DMS53 treated with DMSO at 0.1 percent for 48 hours (cell line): ENCODE results near the gene PGM5.

Experiments used
- DNase-seq: peaks from one replicate; lab custom pipeline; 2025; ENCODE audit not compliant: unreplicated experiment; lab: John Stamatoyannopoulos, UW

The PGM5 gene

DNA sequence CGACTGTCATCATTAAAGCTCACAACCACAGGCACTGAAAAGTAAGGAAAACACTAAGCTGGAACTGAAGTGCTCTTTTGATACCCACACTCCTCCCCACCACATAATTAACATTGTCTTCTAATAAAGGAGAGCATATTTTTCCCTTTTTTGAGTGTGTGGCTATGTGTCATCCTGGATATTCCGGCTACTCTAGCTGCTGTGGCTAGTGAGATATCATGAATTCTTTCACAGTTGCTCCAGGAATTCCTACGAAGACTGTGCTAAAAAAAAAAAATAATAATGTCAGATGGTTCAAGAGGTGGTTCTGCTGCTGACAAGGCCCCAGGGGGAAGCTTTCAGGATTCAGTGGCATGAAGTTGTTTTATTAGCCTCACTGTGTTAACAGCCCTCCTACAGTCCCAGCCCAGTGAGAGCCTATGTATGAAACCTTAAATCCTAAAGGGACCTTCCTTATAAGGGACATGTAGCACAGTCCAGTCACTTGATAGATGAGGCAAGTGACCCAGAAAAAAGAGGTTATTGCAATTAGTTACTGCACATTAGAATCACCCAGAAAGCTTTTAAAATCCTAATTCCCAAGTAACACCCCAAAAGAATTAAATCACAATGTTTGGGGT lies 137.7 kb downstream of the PGM5 start:
- DNase-seq = no peak

GRCh38 chr9:68495247-68495646 lies 138.8 kb downstream of the PGM5 start:
- no peak for DNase-seq

DNA sequence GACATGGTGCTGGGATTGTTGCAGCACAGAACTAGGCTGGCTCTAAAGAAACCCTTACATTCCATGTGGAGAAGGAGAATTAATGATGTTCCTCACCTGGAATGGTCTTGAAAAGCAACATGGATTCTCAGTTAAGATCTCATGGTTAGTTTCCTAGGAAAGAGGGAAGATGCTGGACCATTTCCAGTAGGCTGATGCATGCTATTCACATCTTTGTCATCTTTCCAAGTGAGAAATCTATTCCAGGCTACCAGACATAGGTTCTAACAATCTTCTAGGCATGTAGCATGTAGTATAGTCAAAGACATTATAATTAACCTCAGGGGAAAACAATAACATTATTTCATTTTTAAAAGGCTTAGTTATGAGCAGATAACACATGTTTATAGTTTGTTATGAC lies 139.9 kb downstream of the PGM5 start:
- no peak for DNase-seq

GRCh38 chr9:68497629-68498028 lies 141.2 kb downstream of the PGM5 start:
- no peak for DNase-seq

DNA sequence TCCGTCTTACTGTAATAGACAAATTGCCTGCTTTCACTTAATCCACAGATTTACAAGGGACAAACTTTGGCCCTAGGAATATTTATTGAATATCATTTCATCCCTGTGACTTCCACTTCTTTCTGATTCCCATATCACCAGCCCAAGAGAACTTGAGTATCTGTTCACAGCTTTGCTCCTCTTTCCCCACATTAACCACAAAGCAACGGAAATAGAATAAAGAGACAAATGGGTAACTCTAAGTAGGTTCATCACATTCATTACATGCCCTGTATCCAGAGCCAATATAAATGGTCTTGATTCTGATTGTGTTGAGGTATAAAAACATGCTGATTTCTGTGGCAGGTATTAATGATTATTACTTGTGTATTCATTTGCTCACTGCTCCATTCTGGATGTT lies 142.4 kb downstream of the PGM5 start:
- DNase-seq = no peak

GRCh38 chr9:68500457-68501381 lies 144.3 kb downstream of the PGM5 start:
- peak; percentile 91 for DNase-seq

- DNase-seq = no peak
These were observed 145.9 kb downstream of the PGM5 start for GRCh38 chr9:68502279-68502678.

DNA sequence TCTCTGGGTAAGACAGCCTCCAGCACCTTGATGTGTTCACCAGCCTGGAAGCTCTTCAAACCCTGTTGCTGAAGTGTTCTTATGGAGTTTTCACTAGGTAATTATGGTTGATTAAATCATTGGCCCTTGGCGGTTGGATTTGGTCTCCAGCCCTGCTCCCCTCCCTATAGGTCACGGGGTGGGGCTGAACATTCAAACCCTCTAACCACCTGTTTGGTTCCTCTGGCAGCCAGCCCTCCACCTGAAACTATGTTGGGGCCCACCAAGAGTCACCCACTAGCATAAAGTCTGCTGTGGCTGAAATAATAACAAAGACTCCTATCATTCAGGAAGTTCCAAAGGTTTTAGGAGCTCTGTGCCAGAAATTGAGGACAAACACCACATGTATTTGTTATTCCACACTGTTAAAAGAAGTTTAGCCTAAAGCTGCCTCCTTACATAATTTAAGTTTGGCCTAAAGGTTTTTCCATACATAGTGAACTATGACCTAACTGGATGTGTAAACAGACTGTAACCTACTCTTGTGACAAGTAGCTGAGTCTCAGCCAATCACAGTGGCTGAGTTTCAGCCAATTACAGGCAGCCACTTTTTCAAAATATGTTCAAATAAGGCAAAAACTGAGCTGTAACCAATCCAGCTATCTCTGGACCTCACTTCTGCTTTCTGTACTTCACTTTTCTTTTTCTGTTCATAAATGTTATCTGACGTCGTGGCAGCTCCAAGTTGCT lies 149.4 kb downstream of the PGM5 start:
- no peak for DNase-seq

GRCh38 chr9:68506551-68506950 lies 150.1 kb downstream of the PGM5 start:
- no peak for DNase-seq

DNA sequence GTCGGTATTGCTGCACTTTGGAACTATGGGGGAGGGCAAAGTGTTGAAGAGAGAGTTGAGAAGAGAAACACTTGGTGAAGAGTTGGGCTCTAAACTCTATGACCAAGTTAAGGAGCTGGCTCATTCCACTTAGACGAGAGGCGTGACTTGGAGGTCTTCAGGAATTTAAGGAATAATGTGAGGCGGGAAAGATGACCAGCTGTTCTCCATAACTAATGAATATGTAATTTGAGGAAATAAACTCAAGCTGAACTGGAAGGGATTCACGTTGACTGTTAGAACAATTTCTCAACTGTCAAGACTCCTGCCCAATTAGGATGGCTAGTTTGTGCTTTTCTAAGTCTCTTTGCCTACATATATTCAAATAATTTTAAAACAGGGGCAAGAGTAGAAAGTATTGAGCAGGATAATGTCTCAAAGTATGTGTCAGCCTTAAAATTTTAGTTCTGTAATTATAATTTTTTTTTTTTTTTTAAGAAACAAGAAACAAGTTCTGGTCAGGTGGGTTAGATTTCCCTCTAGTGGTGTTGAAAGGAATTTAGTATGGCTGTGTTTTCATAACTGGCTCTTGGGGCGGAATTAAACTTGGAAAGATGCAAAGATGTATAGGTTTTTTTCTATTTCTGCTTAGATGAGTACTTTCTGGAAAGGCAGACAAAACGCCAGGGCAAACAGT lies 150.9 kb downstream of the PGM5 start:
- DNase-seq = peak; percentile 9

GRCh38 chr9:68507806-68508145 lies 151.4 kb downstream of the PGM5 start:
- DNase-seq = no peak

- DNase-seq = no peak
These were observed 152.1 kb downstream of the PGM5 start for GRCh38 chr9:68508547-68508946.

DNA sequence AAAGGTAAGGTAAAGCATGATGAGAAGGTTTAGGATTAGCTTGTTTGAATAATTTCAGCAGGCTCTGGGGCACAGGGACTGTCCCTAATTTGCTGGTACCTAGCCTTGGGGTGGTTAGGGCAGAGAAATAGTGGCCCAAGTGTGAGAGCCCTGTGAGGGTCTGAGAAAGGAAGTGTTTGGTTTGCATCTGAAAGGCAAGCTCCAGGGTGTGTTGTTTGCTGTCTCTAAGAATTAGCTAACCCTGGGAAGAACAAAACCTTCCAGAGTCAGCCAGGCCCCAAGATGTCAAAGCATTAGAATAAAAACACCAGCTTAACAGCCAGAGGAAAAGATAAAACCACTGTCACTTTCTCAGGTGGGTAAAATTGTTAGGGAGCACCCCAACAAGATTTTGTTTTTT lies 153.3 kb downstream of the PGM5 start:
- no peak for DNase-seq

GRCh38 chr9:68513385-68513784 lies 157.0 kb downstream of the PGM5 start:
- no peak for DNase-seq

GRCh38 chr9:68513981-68514380 lies 157.6 kb downstream of the PGM5 start:
- DNase-seq = no peak

GRCh38 chr9:68515326-68516017 lies 159.1 kb downstream of the PGM5 start:
- DNase-seq = no peak

GRCh38 chr9:68522131-68522530 lies 165.7 kb downstream of the PGM5 start:
- DNase-seq = no peak

DNA sequence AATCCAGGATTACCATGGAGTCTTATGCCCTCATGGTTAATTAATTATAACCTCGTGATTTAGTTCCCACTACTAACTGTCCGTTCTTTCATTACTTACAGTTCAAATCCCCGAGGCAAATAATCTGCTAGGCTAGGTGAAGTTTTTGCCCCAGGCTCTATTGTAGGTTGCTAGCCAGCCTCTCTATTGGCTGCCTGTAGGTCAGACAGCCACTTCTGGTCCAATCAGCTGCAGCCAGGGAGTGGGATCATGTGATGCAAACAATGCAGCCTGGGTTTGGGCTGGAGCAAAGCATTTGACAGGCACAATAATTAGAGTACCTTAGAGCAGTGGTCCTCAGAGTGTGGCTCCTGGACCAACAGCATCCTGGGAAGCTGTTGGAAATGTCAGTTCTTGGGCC lies 166.5 kb downstream of the PGM5 start:
- no peak for DNase-seq

DNA sequence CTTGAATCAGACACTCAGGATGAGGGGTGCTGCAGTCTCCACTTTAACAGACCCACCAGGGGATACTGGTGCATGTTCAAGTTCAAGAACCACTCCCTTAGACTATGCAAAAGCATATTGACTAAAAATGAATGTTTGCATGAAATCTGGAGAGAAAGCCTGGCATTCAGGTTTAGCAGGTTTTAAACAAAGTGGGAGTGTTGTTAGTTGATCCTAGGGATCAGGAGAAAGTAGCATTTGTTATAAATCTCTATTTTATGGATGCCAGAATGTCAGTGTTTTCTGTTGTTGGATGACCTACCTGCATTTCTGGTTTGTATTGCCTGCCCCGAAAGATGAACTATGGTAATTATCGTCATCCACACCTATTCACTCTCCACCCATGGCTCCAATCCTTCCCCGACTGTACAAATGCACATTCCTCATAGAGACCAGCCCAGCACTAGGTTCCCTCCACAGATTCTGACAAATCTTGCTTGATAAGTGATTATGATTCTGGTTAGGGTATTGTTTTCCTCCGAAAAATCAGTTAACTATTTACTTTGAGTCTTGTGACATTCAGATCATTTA lies 167.0 kb downstream of the PGM5 start:
- DNase-seq = no peak

DNA sequence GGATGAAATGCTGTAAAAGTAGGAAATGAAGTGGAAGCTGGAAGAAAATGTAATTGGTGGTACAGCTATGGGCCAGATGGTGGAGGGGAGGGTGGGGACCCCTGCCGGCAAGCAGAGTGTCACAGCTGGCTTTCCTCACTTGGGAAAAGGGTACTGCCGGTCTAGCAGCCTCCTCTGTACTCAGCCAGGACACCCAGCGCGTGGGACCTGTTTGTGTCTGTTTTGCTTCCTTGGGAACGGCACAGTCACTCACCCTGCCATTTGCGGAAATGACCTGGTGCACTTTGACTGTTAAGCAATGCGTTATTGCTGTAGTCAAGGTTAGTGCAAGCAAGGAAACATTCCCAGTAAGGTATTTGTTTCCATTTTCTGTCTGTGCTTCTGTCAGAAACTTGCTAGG lies 174.2 kb downstream of the PGM5 start:
- no peak for DNase-seq

- no peak for DNase-seq
These were observed 175.7 kb downstream of the PGM5 start for GRCh38 chr9:68532131-68532530.
